Thymus (tissue), 11 donors: Measurements from ENCODE around the gene SIRT2. TPM values are rescaled to one million over a fixed set of nuclear protein-coding genes. Genes with fewer than 3 reads are reported as not detected.
A peak's percentile ranks its signal among the peaks of the same experiment; 100 is the strongest.

Experiments
- DNase-seq, 9 donors: peaks; one replicate each; pipeline ENCODE4 v3.0.0-alpha.2; 2013; ENCODE audit warnings: low spot score in 9 of 9, low read depth in 6 of 9, missing footprints in 1 of 9
- H3K27ac ChIP-seq, 2 donors: one replicate each; pipeline ENCODE4 v1.5.1; 2013; ENCODE audit warnings: control low read depth in 1 of 2, low read depth in 1 of 2, low read length in 1 of 2, mild to moderate bottlenecking in 1 of 2, moderate library complexity in 1 of 2
- H3K27me3 ChIP-seq, 2 donors: one replicate each; pipeline ENCODE4 v1.5.1; 2013; ENCODE audit warnings: low read length in 1 of 2; ENCODE audit not compliant: control insufficient read depth in 2 of 2, insufficient read depth in 1 of 2
- H3K36me3 ChIP-seq, 2 donors: one replicate each; pipeline ENCODE4 v1.5.1; 2013; ENCODE audit warnings: low read length in 1 of 2, mild to moderate bottlenecking in 1 of 2, moderate library complexity in 1 of 2; ENCODE audit not compliant: control insufficient read depth in 2 of 2, insufficient read depth in 2 of 2
- H3K4me1 ChIP-seq, 2 donors: one replicate each; pipeline ENCODE4 v1.5.1; 2013; ENCODE audit warnings: low read length in 2 of 2; ENCODE audit not compliant: control insufficient read depth in 2 of 2, insufficient read depth in 2 of 2
- H3K4me3 ChIP-seq, 2 donors: one replicate each; pipeline ENCODE4 v1.5.1; 2013; ENCODE audit warnings: low read length in 2 of 2, control low read depth in 1 of 2, mild to moderate bottlenecking in 1 of 2
- H3K9me3 ChIP-seq, 2 donors: one replicate each; pipeline ENCODE4 v1.5.1; 2013; ENCODE audit warnings: low read length in 1 of 2, mild to moderate bottlenecking in 1 of 2; ENCODE audit not compliant: control insufficient read depth in 2 of 2, insufficient read depth in 1 of 2
- WGBS: extraction: QIAGEN DNeasy Blood & Tissue Kit; methylation state at CpG from one replicate; pipeline ENCODE4 v1.1.7; 2013; 5-methylcytosine and 5-hydroxymethylcytosine counted together
- polyA plus RNA-seq: library from polyadenylated mRNA; stranded (reverse); fragments of 200-250 nt; gene quantifications from one replicate; pipeline ENCODE4 v1.2.3, GENCODE V29; 2013
- total RNA-seq: library from RNA; stranded (reverse); fragments of 120-200 nt; gene quantifications from one replicate; pipeline ENCODE4 v1.2.4, GENCODE V29; 2013
- donor health status: healthy.

SIRT2 gene
- total and polyA plus RNA-seq, 2 donors, result 26.8 to 38.3 TPM

DNA sequence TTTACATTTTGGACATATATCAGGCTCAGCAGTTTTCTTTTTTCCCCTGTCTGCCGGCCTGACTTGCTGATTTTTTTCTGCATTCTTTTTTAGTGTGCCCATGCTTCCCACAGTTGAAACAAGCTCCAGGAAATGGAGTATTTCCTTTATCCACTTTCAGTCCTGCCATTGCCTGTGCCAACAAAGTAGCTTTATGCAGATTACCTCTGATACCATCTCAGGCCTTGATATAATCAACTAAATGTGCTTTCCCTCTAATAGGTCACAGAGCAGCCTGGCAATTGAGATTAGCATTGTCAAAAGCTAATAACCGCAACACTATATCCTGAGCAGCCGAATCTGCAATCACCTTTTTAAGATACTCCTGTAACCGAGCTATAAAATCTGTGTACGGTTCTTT, 40.5 kb upstream of the SIRT2 start:
- Histone ChIP-seq H3K27ac (no peak overlapping the region), H3K4me3 (no peak overlapping the region)

DNA sequence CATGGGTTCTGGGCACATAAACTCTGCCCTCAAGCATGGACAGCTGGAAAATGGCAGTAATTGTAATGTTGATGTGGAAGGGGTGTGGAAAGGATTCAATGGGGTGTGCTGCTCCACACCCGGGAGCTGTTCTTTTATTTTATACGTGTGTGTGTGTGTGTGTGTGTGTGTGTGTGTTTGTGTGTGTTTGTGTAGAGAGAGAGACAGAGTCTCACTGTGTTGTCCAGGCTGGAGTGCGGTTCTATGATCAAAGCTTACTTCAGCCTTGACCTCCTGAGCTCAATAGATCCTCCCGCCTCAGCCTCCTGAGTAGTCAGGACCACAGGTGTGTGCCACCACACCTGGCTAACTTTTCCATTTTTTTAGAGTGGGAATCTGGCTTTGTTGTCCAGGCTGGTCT, 34.1 kb upstream of the SIRT2 start:
- Histone ChIP-seq H3K9me3 (peaks cover 0 to 12% of the 10 kb centered on the region in 2 donors), H3K27me3 (no peaks in the 10 kb centered on the region), H3K27ac (no peak overlapping the region), H3K4me1 (peaks cover 6 to 18% of the 10 kb centered on the region in 2 donors), H3K36me3 (peaks cover 6 to 12% of the 10 kb centered on the region in 2 donors), H3K4me3 (no peak overlapping the region)
- DNase-seq, result no peak
- 92% methylated on average over 4 of the region's 4 CpGs for WGBS

More for the DNA sequence above, 40.5 kb upstream of the SIRT2 start:
- no peak for DNase-seq
- 48% methylated on average over 5 of the region's 5 CpGs for WGBS
- Histone ChIP-seq H3K27me3 (no peaks in the 10 kb centered on the region), H3K4me1 (no peaks in the 10 kb centered on the region), H3K36me3 (no peaks in the 10 kb centered on the region), H3K9me3 (peaks cover 0 to 6% of the 10 kb centered on the region in 2 donors)

DNA sequence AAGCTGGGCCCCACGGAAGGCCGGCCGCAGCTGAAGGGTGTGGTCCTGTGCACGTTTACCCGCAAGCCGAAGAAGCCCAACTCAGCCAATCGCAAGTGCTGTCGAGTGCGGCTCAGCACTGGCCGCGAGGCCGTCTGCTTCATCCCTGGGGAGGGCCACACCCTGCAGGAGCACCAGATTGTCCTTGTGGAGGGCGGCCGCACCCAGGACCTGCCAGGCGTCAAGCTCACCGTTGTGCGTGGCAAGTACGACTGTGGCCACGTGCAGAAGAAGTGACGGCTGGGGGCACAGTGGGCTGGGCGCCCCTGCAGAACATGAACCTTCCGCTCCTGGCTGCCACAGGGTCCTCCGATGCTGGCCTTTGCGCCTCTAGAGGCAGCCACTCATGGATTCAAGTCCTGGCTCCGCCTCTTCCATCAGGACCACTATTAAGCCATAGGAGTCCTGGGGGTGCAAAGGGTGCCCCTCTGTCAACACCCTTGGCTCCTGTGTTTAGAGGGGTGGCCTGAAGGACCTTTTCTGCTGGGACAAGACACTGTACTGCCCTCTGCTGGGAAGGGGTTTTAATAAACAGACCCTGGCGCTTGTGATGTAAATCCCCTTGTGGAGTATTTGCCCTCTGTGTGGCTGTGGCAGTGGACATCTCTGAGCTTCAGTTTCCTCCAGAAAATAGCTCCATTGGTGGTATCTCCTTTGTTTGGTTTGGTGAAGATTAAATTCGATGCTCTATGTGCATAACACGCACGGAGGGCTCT, 33.2 kb upstream of the SIRT2 start:
- peak in 2 of 9 donors; percentile 22 to 43 for DNase-seq
- 98% methylated on average over 29 of the region's 29 CpGs for WGBS
- Histone ChIP-seq H3K4me3 (no peak overlapping the region), H3K27me3 (no peaks in the 10 kb centered on the region), H3K27ac (no peak overlapping the region), H3K9me3 (peaks cover 0 to 12% of the 10 kb centered on the region in 2 donors), H3K4me1 (peaks cover 6 to 18% of the 10 kb centered on the region in 2 donors), H3K36me3 (peaks cover 6 to 12% of the 10 kb centered on the region in 2 donors)

DNA sequence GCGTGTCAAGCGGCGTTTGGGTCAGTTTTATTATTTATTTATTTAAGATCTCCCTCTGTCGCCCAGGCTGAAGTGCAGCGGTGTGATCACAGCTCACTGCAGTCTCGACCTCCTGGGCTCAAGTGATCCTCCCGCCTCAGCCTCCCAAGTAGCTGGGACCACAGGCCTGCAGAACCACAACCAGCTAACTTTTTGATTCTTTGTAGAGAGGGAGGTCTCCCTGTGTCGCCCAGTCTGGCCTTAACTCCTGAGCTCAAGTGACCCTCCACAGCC, 32.0 kb upstream of the SIRT2 start:
- Histone ChIP-seq H3K4me3 (peak overlapping the region; percentile 79 to 96), H3K27me3 (no peaks in the 10 kb centered on the region), H3K9me3 (peaks cover 0 to 12% of the 10 kb centered on the region in 2 donors), H3K36me3 (peaks cover 6 to 12% of the 10 kb centered on the region in 2 donors), H3K27ac (no peak overlapping the region), H3K4me1 (peaks cover 6 to 18% of the 10 kb centered on the region in 2 donors)
- no peak for DNase-seq
- 53% methylated on average over 8 of the region's 8 CpGs for WGBS

DNA sequence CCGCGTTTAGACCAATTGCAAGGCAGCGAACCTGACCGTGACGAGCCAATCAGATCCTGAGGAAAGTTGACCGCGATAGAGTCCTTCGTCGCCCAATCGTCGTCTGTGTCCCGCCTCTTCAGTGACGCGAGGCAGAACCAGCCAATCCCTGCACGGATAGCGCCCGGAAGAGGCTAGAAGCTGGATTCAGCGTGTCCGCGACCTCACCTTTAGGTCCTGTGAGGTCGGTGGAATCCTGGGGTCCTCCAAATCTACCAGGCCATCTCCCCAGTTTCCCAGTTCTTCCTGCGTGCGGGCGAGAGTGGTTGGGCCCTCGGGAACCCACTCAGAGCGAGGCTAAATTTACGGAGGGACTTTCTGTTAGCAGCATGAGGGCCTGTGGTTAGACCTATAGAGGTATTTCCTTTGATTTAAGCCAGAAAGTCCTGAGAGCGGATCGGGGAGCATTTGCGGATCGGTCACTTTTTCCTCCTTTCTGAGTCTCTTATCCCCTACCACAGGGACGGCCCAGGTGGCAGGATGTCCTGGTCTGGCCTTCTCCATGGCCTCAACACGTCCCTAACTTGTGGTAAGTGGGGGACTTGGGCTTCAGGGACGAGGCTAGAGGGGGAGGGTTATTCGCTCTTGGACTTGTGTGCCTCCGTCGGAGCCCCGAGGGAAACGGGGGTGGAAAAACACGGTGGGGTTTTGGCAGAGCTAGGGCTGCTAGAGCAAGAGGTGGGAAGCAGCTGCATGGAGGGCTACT, 31.5 kb upstream of the SIRT2 start, which contains the start of gene MRPS12:
Gene MRPS12, plus strand, starts transcription at position 169 of the 745 bp plus-strand sequence. Its CDS starts 351 bp downstream, at position 520.
- Histone ChIP-seq H3K27ac (peak within 1 kb of the TSS; percentile 93 to 95), H3K4me1 (peaks cover 6 to 18% of the 10 kb centered on the region in 2 donors), H3K36me3 (peaks cover 8 to 12% of the 10 kb centered on the region in 2 donors), H3K4me3 (peak within 1 kb of the TSS; percentile 79 to 96), H3K9me3 (peaks cover 0 to 12% of the 10 kb centered on the region in 2 donors), H3K27me3 (no peaks in the 10 kb centered on the region)
- WGBS, result 1% methylated on average over 40 of the region's 40 CpGs
- peak; percentile 99 to 100 (median 100) for DNase-seq

DNA sequence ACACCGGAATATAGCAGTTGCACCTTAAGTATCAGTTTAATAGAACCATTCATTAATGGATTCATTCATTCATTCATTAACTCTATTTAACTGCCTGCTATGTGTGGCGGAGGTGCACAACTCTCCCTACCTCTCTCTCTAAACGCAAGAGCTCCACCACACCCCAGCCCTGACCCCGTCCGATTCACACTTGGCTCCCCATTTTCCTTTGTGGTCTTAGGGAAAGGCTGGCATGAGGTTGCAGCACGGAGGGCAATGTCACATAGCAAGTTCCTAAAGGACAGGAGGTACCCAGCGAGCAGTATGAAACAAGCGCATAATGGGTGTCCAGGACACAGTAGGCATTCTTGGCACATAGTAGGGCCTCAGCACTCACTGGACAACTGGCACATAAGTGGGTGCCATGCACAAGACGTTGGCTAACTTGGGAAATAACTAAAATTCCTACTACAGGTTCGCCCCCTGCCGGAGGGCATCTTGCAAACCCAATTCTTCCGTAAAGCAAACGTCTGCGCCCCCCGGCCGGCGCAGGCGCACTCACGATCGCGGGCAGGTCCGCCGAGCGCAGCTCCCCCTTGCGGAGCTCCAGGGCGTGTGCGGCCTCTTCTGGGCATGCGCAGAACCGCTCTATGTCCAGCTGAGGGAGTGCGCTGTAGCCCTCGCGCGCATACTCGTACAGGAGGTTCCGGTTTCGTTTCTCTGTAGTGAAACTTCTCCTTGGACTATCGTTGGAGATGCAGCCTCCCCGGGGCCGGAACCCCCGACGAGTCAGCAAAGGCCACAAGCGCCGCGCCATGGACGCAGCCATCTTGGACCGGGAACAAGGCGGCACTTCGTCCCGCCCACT, 30.7 kb upstream of the SIRT2 start, which contains the start of gene SARS2:
Gene SARS2, minus strand, starts transcription at position 835 of the 847 bp plus-strand sequence. Its CDS starts 27 bp downstream, at position 808.
- Histone ChIP-seq H3K4me1 (peaks cover 6 to 18% of the 10 kb centered on the region in 2 donors), H3K27me3 (no peaks in the 10 kb centered on the region), H3K36me3 (peaks cover 15 to 16% of the 10 kb centered on the region in 2 donors), H3K27ac (peak within 1 kb of the TSS; percentile 93 to 95), H3K4me3 (peak within 1 kb of the TSS; percentile 79 to 96), H3K9me3 (peaks cover 0 to 8% of the 10 kb centered on the region in 2 donors)
- 5% methylated on average over 49 of the region's 49 CpGs for WGBS
- DNase-seq, result peak in 8 of 9 donors; percentile 87 to 96 (median 90)

DNA sequence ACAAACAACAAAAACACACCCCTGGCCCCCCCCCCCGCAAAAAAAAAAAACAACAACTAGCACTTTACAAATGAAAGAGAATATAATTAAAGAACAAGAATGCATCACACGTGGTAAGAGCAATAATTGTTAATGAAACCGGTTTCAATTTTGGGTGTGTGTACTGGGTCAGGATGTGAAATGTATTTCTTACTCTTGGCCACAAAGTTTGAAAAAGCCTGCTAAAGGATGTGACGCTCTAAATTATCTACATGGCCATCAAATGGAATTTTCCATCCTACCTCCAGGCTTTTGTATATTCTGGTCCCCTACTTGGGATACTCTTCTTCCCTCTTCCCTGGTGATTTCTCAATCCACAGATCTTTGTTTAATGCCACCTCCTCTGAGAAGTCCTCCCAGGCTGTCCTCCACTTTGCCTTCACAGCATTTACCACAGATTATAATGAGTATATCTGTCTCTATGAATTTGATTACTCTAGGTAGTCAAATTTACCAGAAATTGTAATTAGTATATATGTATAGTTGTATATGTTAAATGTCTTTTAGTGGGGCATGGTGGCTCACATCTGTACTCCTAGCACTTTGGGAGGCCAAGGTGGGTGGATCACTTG, 29.1 kb upstream of the SIRT2 start:
- 93% methylated on average over 4 of the region's 4 CpGs for WGBS
- no peak for DNase-seq

DNA sequence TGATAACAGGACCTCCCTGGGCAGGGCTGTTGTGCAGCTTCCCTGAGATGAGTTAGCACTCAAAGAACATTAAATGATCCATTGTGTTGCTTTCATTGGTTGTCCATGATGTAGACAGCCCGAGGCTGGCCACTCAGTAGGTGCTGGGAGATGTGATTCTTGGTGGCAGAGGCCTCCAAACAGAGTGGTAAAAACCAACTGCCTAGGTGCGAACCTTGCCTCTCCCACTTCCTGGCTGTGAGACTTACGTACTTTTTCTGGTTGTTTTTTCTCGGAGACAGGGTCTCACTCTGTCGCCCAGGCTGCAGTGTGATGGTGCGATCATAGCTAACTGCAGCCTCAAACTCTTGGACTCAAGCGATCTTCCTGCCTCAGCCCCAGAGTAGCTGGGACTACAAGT, 25.0 kb upstream of the SIRT2 start:
- DNase-seq, result no peak
- Histone ChIP-seq H3K27me3 (no peaks in the 10 kb centered on the region), H3K4me3 (no peak overlapping the region), H3K36me3 (peaks cover 11 to 16% of the 10 kb centered on the region in 2 donors), H3K4me1 (peaks cover 0 to 2% of the 10 kb centered on the region in 2 donors), H3K27ac (no peak overlapping the region), H3K9me3 (no peaks in the 10 kb centered on the region)
- WGBS, result 97% methylated on average over 7 of the region's 7 CpGs

More for the DNA sequence above, 29.1 kb upstream of the SIRT2 start:
- Histone ChIP-seq H3K27me3 (no peaks in the 10 kb centered on the region), H3K9me3 (no peaks in the 10 kb centered on the region), H3K4me1 (peaks cover 6 to 18% of the 10 kb centered on the region in 2 donors), H3K36me3 (peaks cover 13 to 20% of the 10 kb centered on the region in 2 donors), H3K27ac (no peak overlapping the region), H3K4me3 (no peak overlapping the region)
